ENCODE results near the gene HKDC1.

DNA sequence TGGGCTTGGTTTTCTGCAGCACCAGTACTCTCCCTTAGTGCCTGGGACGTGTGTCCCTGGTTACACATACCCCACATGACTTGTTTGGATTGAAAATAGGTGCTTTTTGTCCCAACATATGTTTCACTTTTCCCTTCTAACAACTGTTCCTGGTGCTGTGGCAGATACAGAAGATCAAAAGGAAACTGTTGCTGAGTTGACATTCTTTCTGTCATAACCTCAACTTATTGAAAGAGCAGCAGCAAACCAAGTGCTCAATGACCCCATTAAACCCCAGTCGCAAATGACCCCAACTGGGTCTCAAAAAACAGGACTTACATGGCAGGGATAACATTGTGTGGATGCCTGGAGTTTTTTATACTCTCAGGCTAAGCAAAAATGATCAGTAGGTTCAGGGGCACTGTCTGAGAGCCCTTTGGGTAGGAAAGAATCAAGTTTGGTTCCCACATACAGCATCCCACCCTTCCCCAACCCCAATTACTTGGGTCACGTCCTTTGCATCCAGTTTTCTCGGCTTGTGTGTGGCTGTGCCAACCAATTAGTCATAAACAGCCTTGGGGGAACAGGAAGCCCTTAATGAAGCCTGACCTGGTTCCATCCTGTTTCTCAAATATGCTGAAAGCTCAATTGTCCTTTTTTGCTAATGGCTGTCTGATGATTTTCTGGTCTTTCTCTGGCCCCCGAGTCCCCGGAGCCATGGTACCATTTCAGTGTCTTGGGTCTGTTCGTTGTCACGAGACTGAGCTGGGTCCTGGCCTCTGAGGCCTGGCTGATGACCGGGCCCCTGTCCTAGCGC is 4.9 kb downstream of the HKDC1 start:
- TF ChIP-seq, protein P1, sequence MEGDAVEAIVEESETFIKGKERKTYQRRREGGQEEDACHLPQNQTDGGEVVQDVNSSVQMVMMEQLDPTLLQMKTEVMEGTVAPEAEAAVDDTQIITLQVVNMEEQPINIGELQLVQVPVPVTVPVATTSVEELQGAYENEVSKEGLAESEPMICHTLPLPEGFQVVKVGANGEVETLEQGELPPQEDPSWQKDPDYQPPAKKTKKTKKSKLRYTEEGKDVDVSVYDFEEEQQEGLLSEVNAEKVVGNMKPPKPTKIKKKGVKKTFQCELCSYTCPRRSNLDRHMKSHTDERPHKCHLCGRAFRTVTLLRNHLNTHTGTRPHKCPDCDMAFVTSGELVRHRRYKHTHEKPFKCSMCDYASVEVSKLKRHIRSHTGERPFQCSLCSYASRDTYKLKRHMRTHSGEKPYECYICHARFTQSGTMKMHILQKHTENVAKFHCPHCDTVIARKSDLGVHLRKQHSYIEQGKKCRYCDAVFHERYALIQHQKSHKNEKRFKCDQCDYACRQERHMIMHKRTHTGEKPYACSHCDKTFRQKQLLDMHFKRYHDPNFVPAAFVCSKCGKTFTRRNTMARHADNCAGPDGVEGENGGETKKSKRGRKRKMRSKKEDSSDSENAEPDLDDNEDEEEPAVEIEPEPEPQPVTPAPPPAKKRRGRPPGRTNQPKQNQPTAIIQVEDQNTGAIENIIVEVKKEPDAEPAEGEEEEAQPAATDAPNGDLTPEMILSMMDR (conservative IDR thresholded peaks at IDR 0.05; ENCODE audit: low read length): no peak
- no peak for TF ChIP-seq EZH2phosphoT487 (IDR thresholded peaks at IDR 0.05; ENCODE audit: borderline replicate concordance, low read depth, low read length)
